Mammary epithelial cell (primary cell): Measurements from ENCODE around the gene APOF.

ENCODE experiments used
- CTCF ChIP-seq, 2 donors: IDR thresholded peaks in 1 of 2; conservative IDR thresholded peaks in 1 of 2; 2 replicates each; pipeline ENCODE4 v1.5.1; 2011 to 2012; ENCODE audit warnings: inconsistent platforms in 2 of 2, low read length in 2 of 2, mild to moderate bottlenecking in 2 of 2, control low read depth in 1 of 2, low read depth in 1 of 2; ENCODE audit not compliant: insufficient read depth in 1 of 2; ENCODE audit errors: extremely low read depth in 1 of 2
- EZH2 ChIP-seq: IDR thresholded peaks from 2 replicates; pipeline ENCODE4 v1.6.1; 2012; ENCODE audit warnings: low read length, inconsistent platforms, borderline replicate concordance

- TF ChIP-seq CTCF (conservative IDR thresholded peaks at IDR 0.05 in 1 of 2, IDR thresholded peaks at IDR 0.05 in 1 of 2; ENCODE audit: extremely low read depth in 1 of 2, insufficient read depth in 1 of 2, low read depth in 1 of 2, low read length in 2 of 2) (no peak), EZH2 (no peak)
Observed at GRCh38 chr12:56332512-56333196, 30.0 kb downstream of the APOF start.
